Hepatocyte (in vitro differentiated cells): ENCODE measurements around the gene F8. TPM values are rescaled to one million over a fixed set of nuclear protein-coding genes. Genes with fewer than 3 reads are reported as not detected.

ENCODE experiments used
- DNase-seq: peaks from one replicate; pipeline ENCODE4 v3.0.0-alpha.2; 2016; ENCODE audit warnings: low spot score
- H2AFZ ChIP-seq: fragments of 200-600 bp; sonication (generic); 2 replicates; pipeline ENCODE4 v1.6.0; 2016; ENCODE audit warnings: antibody characterized with exemption, mild to moderate bottlenecking
- H3K27ac ChIP-seq: fragments of 200-600 bp; sonication (generic); 2 replicates; pipeline ENCODE4 v1.5.1; 2016; ENCODE audit warnings: mild to moderate bottlenecking
- H3K27me3 ChIP-seq: fragments of 200-600 bp; sonication (generic); 2 replicates; pipeline ENCODE4 v1.6.1; 2016
- H3K36me3 ChIP-seq: fragments of 200-600 bp; sonication (generic); replicated peaks from 2 replicates; pipeline ENCODE4 v1.5.1; 2016; ENCODE audit warnings: low read depth; ENCODE audit not compliant: insufficient read depth
- H3K4me1 ChIP-seq: fragments of 200-600 bp; sonication (generic); 2 replicates; pipeline ENCODE4 v1.5.1; 2016; ENCODE audit warnings: mild to moderate bottlenecking, moderate library complexity; ENCODE audit not compliant: insufficient read depth
- H3K4me2 ChIP-seq: fragments of 200-600 bp; sonication (generic); 2 replicates; pipeline ENCODE4 v1.6.0; 2016
- H3K4me3 ChIP-seq: fragments of 200-600 bp; sonication (generic); 2 replicates; pipeline ENCODE4 v1.5.1; 2016; ENCODE audit warnings: mild to moderate bottlenecking
- H3K79me2 ChIP-seq: fragments of 200-600 bp; sonication (generic); 2 replicates; pipeline ENCODE4 v1.6.0; 2017; ENCODE audit warnings: mild to moderate bottlenecking
- H3K9me2 ChIP-seq: fragments of 200-600 bp; sonication (generic); replicated peaks from 2 replicates; pipeline ENCODE4 v1.6.0; 2017; ENCODE audit warnings: mild to moderate bottlenecking; ENCODE audit not compliant: insufficient read depth
- H3K9me3 ChIP-seq: fragments of 200-600 bp; sonication (generic); 2 replicates; pipeline ENCODE4 v1.5.1; 2016; ENCODE audit warnings: low read depth, mild to moderate bottlenecking
- H4K20me1 ChIP-seq: fragments of 200-600 bp; sonication (generic); 2 replicates; pipeline ENCODE4 v1.6.0; 2016; ENCODE audit warnings: mild to moderate bottlenecking; ENCODE audit not compliant: insufficient read depth, poor library complexity, severe bottlenecking
- EZH2 ChIP-seq: fragments of 200-600 bp; sonication (generic); IDR thresholded peaks from 2 replicates; pipeline ENCODE4 v1.6.1; 2016; ENCODE audit warnings: antibody characterized with exemption, mild to moderate bottlenecking, borderline replicate concordance
- EZH2phosphoT487 ChIP-seq: fragments of 200-600 bp; sonication (generic); IDR thresholded peaks from one replicate; pipeline ENCODE4 v1.6.1; 2018; ENCODE audit warnings: antibody characterized with exemption, mild to moderate bottlenecking, low read depth, moderate library complexity; ENCODE audit not compliant: unreplicated experiment, severe bottlenecking
- WGBS: methylation state at CpG from one replicate; pipeline ENCODE4 v1.1.6; 2016; ENCODE audit warnings: low lambda C conversion rate; ENCODE audit errors: missing lambda C conversion rate; 5-methylcytosine and 5-hydroxymethylcytosine counted together
- polyA plus RNA-seq: library from polyadenylated mRNA; unstranded; fragments of >200 nt; fragmentation: Nextera tagmentation; extraction: Ambion mirVana; gene quantifications from 2 replicates; pipeline ENCODE4 v1.2.1, GENCODE V29; 2016
- total RNA-seq: library from RNA; depleted of rRNA; stranded (reverse); fragments of >200 nt; gene quantifications from 2 replicates; pipeline ENCODE4 v1.2.3, GENCODE V29; 2014
- TF ChIP-seq, protein P1 (sequence below): fragments of 200-600 bp; sonication (generic); IDR thresholded peaks from 2 replicates; pipeline ENCODE4 v1.5.1; 2016; ENCODE audit warnings: antibody characterized with exemption, mild to moderate bottlenecking; ENCODE audit not compliant: poor library complexity

Gene F8
- total and polyA plus RNA-seq, 2 experiments from 2014 or later, result 0.92 to 1.4 TPM

DNA sequence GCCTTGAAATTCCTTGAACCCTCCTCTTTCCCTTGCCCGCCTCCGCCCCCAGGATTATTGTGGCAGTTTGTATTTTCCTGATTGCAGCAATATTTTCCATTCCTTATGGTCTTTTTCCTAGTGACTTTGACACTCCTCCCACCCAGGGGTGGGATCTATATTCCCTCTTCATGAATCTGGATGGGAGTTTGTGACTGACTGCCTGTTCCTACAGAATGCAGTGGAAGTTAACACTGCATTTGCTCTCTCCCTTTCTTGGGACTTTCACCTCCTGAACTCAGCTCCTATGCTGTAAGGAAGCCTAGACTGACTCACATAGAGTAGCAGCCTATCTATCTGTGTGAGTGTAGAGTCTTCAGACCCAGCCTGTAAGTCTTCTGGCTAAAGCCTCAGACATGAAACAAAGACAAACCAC, 6.4 kb upstream of the F8 start:
- Histone ChIP-seq H3K36me3 (no peaks in the 10 kb centered on the region), H3K27ac (peak overlapping the region; percentile 100), H3K79me2 (peaks cover 45% of the 10 kb centered on the region), H3K4me3 (no peak overlapping the region), H3K9me2 (no peaks in the 10 kb centered on the region), H3K27me3 (no peaks in the 10 kb centered on the region), H3K4me2 (peak overlapping the region; percentile 75), H4K20me1 (no peaks in the 10 kb centered on the region), H3K9me3 (no peaks in the 10 kb centered on the region), H2AFZ (no peak overlapping the region), H3K4me1 (no peaks in the 10 kb centered on the region)
- WGBS, result 82% methylated on average over 2 of the region's 2 CpGs
- TF ChIP-seq EZH2phosphoT487 (no peak), EZH2 (no peak)
- TF ChIP-seq, protein P1, sequence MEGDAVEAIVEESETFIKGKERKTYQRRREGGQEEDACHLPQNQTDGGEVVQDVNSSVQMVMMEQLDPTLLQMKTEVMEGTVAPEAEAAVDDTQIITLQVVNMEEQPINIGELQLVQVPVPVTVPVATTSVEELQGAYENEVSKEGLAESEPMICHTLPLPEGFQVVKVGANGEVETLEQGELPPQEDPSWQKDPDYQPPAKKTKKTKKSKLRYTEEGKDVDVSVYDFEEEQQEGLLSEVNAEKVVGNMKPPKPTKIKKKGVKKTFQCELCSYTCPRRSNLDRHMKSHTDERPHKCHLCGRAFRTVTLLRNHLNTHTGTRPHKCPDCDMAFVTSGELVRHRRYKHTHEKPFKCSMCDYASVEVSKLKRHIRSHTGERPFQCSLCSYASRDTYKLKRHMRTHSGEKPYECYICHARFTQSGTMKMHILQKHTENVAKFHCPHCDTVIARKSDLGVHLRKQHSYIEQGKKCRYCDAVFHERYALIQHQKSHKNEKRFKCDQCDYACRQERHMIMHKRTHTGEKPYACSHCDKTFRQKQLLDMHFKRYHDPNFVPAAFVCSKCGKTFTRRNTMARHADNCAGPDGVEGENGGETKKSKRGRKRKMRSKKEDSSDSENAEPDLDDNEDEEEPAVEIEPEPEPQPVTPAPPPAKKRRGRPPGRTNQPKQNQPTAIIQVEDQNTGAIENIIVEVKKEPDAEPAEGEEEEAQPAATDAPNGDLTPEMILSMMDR, result no peak
- peak; percentile 8 for DNase-seq

- no peaks in the 10 kb centered on the region for H3K9me3 ChIP-seq
- H2AFZ ChIP-seq, result no peak overlapping the region
- TF ChIP-seq, protein P1, result no peak
- TF ChIP-seq EZH2phosphoT487 (no peak), EZH2 (no peak)
- peaks cover 45% of the 10 kb centered on the region for H3K79me2 ChIP-seq
- peak overlapping the region; percentile 48 for H3K4me3 ChIP-seq
- no peaks in the 10 kb centered on the region for H3K9me2 ChIP-seq
- 36% methylated on average over 3 of the region's 3 CpGs for WGBS
- H3K4me1 ChIP-seq, result no peaks in the 10 kb centered on the region
- peak overlapping the region; percentile 75 for H3K4me2 ChIP-seq
- H3K27ac ChIP-seq, result peak overlapping the region; percentile 100
- H3K27me3 ChIP-seq, result no peaks in the 10 kb centered on the region
- H4K20me1 ChIP-seq, result no peaks in the 10 kb centered on the region
- DNase-seq, result no peak
- H3K36me3 ChIP-seq, result no peaks in the 10 kb centered on the region
Observed at GRCh38 chrX:155028129-155028528, 5.6 kb upstream of the F8 start.

DNA sequence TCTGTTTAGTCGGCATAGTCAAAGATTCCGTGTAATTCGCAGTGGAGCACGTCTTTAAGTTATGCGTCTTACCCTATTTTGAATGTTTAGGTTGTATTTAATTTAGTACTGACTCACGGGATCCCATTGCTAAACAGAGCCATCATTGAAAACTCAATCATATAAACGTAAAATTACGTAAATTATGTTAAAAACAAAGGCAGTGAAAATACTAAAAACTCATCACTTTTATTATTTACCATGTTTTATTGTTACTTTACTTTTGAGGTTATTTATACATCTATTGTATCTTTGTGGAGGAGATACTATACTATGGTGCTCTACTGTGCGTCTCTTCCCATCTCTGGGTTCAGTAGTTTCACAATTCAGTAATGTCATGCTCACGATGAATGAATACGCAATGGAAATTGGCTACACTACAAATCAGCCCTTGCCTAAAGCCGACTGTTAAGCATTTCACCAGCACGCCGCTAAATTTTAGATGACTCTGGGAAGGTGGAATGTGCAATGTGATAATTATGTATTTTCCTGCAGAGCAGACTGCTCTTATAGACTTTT, 5.1 kb upstream of the F8 start:
- Histone ChIP-seq H3K4me2 (peak overlapping the region; percentile 75), H3K27me3 (no peaks in the 10 kb centered on the region), H3K9me2 (no peaks in the 10 kb centered on the region), H3K79me2 (peaks cover 40% of the 10 kb centered on the region), H2AFZ (peak overlapping the region; percentile 16), H3K9me3 (no peaks in the 10 kb centered on the region), H4K20me1 (no peaks in the 10 kb centered on the region), H3K4me1 (no peaks in the 10 kb centered on the region), H3K36me3 (no peaks in the 10 kb centered on the region), H3K27ac (peak overlapping the region; percentile 100), H3K4me3 (peak overlapping the region; percentile 48)
- WGBS, result 32% methylated on average over 14 of the region's 14 CpGs
- TF ChIP-seq EZH2phosphoT487, result no peak
- TF ChIP-seq, protein P1, result no peak
- TF ChIP-seq EZH2, result no peak
- peak; percentile 49 for DNase-seq
